SHP77 treated with DMSO at 0.1 percent for 48 hours (cell line): ENCODE results near the gene TMEM53.
"Not testable (repeated sequence)": the region's sequence is repeated elsewhere in the genome, so short reads cannot be mapped to it uniquely, and the experiment has no call there.

ENCODE experiments used
- DNase-seq: peaks from one replicate; lab custom pipeline; 2025; lab: John Stamatoyannopoulos, UW

Gene TMEM53

DNA sequence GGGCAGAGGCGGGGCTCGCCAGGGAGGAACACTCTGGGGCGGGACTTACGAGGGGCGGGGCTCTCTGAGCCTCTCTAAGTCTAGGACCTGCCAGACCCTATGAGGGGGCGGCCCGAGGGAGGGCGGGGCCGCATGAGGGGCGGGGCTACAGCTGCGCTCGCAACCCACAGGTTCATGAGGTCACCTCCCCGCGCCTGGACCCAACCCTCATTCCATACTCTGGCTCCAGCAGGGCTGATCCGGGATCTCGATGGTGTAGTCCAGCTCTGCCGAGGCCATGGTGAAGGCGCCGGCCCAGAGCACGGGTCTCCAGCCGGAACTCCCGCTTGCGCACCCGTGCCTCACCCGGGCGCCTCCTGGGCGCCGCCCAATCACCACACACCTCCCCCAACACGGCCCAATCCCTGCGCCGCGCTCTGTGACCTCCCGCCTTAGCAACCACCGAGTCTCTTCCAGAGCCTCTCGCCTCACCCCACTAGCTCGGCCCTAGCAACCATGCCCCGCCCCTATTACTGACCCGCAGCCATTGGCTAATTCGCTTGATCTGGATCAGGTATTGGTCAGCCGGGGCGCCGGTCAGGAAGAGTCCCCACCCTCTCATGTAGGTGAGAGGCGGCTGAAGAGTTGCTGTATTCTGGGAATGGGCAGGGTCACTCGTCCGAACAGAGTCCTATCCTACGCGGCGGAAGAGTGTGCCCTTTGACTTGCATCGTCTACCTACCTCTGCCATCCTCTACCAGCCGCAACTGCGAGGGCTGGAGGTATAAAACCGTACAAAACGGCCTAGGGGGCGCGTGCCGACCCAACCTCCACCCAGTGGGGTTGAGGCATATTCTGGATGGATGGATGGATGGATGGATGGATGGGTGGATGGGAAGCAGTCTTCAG, at the start of gene TMEM53, which contains the start of gene ARMH1:
TSS of gene TMEM53 (minus strand) at position 369 of the 888 bp plus-strand sequence. CDS start at position 279, 90 bp downstream.
TSS of gene ARMH1 (plus strand) at position 602 of the 888 bp plus-strand sequence. CDS start 14,984 bp downstream, outside the sequence.
- DNase-seq, result peak; percentile 98

DNA sequence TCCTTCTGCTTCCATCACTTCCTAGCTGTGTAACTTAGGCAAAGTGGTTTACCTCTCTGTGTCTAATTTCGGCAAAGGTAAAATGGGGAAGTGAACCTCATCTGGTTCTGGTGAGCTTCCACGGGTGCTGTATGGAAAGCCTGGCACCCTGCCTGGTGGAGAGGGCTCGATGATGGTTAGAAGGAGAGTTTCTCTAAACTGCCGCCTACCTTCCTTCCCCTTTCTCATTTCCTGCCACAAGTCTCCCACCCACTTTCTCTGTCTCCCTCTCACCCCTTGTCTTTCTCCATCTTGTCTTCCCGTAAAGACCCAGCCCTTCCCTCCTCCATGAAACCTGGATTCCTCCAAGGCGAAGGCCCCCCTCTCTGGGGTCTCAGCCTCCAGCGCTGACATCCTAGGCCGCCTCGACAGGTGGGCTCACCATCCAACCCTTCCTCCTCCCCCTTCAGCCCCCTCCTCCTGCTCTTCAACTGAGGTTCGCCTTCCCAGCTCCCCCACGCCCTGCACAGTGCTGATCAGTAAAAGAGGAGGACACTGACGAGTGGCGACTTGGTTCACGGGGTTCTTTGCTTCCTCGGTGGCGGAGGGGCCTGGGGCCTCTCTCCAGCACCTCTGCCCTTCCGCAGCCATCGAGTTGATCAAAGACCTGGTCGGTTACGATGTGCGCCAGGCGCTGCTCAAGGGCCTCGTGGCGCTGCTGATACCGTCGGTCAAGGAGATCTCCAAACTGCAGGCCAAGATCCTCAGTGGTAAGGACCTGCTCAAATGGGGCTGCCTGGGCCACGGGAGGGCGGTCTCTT, 49.4 kb upstream of the TMEM53 start:
- no peak for DNase-seq

DNA sequence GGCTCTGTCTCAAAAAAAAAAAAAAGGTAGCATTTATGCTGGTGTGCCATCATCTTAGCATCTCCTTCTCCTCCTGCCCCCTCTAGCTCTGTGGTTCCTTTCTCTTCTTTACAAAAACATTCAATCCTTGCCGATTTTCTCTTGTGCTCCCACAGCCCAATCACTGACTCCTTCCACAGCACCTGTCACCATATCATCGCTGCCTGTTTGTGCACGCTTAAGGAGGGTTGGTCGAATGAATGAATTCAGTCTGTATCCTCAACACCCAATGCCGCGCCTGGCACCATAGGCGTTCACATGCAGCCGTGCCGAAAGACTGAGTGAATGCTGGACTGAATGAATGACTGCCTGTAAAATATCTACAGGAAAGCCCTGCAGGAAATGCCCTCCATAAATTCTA, 48.8 kb upstream of the TMEM53 start:
- DNase-seq, result no peak

DNA sequence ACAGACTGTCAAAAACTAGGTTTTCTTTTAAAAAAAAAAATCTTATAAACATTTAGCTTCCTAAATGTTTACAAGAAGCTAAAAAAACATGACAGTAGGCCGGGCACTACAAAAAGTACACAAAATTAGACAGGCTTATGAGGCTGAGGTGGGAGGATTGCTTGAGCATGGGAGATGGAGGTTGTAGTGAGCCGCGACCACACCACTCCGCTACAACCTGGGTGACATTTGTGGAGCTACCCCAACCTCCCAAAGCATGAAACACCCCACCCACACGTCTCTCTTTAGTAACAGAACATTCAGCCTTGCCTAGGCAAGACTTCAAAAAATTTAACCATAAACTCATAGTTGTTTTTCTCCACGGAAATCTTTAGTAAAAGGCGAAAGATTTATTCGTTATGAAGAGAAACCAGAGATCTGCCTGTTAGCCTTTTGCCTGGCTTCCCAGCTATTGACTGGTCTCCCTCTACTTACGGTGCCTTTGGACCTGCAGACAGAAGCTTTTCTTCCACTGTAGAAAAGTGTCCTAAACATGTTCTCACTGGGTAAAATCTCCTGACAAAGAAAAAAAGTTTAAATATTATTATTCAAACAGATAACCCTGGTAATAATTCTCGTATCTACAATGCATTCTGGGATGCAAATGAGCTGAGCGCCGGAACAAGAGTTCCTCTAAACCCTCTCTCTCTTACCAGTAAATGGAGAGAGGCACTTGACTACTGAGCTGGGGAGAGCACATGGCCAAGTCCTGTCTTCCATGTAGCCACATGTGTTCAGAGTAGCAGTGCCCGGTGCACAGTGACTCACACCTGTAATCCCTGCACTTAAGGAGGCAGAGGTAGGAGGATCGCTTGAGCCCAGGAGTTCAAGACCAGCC, 47.4 kb upstream of the TMEM53 start:
- peak; percentile 99 for DNase-seq

DNA sequence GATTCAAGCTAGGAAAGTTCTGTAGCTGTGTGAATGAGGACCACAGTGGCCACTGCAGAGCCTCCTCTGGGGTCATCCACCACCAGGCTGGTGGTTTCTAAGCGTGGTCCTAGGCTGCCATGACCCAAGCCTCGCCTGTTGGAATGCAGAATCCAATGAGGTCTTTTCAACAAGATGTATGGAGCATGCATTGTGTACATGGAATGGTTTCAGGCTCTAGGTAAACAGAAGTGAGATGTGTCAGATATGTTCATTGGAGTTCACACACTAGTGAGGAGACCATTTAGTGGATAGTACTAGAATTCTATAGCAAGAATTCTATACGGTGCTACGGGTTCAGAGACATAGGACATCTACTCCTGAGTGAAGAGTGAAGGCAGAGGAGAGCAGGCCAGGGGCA, 46.0 kb upstream of the TMEM53 start:
- DNase-seq, result no peak

DNA sequence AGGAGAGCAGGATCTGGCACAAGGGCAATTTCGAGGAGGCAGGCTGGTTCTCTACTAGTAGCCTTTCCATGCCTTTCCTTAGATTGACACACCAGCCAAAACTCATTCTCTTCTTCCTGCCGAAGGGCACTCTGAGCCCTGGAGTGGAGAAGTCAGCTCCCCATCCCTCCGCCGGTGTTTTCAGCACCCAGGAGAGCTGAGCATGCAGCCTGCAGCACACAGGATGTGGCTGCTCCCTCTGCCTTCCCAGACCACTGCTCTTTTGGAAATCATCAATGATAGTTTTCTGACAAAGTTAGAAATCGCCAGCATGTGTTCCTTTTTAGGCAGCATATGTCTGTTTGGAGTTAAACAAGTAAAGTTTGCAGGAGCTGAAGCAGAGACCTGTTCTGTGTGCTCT, 45.0 kb upstream of the TMEM53 start:
- no peak for DNase-seq

DNA sequence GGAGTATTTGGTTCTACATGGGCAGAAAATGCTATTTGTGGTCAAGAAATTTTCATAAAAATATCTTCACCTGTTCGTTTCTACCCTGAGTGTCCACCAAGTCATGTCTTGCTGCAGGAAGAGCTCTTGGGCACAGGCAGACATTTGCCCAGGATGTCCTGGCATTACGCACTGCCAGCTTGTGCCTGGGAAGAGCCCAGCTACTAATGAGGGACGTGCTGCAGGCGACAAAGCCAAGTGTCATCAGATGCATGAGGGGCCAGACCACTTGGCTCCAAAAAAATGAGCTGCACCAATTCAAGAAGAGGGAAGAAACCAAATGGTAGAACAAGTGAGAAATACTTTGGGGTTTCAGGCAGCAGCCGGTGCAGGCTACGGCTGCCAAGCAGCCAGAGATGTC, 43.8 kb upstream of the TMEM53 start:
- no peak for DNase-seq

DNA sequence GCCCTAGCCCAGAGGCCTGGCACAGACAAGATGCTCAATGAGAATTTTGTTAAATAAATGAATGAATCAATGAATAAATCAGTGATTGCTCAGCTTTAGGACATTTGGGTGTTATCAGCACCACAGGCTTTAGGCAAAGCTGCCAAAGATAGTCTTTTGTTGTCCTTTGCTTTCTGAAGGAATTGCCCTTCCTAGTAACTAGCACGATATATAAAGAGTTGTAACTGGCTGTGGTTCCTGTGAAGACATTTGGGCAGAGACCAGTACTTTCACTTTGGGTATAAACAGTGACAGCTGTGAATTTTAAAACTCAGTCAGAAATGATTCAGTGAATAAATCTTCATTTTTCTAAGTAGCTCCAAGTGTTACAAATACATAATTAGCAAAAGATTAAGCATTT, 43.4 kb upstream of the TMEM53 start:
- no peak for DNase-seq

DNA sequence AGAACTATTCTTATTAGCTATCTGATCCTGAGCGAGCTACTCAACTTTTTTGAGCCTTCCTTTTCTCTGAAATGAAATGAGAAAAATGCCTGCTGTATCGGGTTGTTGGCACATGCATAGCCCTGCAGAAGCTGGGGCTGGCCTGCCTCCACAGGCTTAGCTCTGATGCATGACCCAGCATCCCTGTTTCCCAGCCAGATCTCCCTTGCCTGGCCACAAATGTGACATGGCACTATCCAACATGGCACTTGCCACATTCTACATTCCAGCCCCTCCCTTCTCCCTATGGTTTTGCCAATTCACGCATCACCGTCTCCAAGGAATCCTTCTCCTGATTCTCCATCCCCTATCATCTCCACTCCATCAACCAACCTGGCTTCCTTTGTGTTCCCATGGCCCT, 42.9 kb upstream of the TMEM53 start:
- no peak for DNase-seq

DNA sequence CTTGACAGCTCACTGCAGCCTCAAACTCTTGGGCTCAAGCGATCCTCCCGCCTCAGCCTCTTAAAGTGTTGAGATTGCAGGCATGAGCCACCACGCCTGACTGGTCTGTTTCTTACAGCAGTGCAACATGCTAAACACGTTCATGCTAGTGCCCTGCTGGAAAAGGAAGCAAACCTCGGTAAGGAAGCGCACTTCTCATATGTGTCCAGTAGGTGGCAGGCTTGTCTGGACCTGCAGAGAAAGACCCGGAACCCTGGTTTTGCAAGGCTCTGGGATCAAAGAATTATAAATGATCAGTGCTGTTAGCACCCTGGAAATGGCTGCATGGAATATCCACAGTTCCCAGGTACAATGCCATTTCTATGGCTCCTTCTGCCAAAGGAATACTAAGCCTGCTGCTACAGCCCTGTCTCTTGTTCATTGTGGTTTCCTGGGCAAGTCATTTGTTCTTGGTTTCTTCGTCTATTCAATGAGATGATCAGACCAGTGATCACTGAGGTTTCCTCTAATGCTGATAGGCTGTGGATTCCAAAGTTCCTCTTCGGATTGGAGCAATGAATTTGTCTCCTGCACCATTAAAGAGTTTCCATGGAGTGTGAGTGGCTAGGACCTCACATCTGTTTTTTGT, 40.8 kb upstream of the TMEM53 start:
- DNase-seq, result peak; percentile 40

DNA sequence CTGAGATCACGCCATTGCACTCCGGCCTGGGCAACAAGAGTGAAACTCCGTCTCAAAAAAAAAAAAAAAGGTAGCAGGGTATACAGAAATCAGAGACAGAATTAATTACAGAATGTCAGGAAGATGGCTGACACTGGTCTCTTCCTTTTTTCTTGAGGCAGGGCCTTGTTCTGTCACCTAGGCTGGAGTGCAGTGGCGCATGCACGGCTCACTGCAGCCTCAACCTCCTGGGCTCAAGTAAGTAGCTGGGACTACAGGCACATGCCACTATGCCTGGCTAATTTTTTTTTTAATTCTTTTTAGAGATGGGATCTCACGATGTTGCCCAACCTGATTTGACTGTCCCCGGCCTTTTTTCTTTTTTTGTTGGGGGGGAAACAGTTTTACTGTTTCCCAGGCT, 40.3 kb upstream of the TMEM53 start:
- DNase-seq, result no peak

DNA sequence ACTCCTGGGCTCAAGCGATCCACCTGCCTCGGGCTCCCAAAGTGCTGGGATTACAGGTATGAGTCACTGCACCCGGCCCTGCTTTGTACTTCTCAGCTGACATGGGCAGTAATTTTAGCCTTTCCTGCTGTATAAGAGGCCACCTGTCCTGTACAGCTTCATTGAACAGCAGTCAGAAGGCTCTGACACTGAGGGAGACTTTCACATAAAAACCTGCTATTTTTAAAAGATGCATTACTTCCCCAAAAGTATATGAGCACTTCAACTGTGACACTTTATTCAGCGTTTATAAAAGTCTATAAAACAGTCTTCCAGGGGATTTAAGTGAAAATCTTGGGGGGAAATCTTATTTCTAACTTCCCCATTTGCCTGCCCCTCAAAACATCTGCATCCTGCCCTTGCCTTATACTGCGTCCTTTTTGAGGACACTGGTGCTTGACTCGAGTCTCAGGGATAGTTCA, 39.1 kb upstream of the TMEM53 start:
- peak; percentile 20 for DNase-seq

DNA sequence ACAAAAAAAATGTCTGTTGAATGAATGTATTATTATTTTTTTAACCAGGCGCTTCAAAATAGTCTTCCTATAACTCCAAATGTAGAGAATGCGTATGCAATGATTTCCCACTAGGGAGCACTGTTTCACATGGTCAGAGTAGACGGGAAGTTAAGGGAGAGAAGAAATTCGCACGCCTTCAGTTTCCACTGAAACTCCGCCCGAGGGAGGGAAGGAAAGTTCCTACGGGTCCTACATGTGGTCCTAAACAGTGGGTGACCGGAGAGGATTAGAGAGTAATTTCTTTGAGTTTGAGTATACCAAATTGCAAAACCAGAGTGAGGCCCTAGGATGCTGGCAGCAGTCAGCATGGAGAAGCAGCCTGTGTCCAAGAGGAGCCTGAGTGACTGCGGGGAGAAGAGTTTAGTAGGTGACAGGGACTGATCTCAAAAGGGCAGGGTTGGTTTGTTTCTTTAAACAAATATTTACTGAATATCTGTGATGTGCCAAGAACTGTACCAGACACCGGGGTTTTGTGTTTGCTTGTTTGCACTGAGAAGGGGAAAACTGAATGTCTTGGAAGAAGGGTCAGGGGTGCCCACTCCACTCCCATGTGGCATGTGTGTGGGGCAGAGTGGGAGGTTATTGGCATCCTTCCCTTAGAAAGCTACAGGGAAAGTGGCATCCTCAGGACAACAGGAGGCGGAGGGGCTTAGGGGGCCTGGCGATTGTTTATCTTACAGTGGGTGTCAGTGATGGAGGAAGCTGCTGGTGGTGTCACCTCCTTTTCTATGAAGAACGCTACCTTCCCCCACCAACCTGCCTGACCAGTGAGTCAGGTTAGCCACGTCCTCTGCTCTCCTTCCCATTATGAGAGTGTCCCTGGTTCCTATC, 33.9 kb upstream of the TMEM53 start:
- DNase-seq, result peak; percentile 21

DNA sequence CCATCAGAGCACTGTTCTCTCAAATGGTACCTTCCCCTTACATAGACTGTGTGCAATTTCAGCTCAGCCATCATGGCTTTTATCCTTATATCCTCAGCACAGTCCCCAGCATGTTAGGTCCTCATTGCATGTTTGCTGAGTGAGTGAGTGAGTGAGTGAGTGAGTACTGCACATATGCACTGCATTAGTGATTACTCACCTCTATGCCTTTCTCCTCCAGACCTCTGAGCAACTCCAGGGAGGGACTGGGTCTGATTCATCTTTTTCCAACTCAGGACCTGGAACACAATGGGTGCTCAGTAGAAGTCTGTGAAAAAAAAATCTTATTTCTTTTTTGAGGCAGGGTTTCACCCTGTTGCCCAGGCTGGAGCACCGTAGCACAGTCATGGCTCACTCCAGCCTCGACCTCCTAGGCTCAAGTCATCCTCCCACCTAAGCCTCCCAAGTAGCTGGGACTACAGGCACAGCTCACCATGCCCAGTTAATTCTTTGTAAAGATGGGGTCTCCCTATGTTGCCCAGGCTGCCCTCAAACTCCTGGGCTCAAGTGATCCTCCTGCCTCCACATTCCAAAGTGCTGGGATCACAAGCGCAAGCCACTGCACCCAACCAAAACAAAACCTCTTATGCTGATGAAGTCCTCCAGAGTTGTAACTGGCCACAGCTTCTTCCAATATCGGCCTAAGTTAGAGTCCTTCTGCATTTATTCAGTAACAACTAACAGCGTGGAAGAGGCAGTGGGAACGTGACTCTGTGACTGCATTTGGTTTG, 33.0 kb upstream of the TMEM53 start:
- DNase-seq, result no peak

DNA sequence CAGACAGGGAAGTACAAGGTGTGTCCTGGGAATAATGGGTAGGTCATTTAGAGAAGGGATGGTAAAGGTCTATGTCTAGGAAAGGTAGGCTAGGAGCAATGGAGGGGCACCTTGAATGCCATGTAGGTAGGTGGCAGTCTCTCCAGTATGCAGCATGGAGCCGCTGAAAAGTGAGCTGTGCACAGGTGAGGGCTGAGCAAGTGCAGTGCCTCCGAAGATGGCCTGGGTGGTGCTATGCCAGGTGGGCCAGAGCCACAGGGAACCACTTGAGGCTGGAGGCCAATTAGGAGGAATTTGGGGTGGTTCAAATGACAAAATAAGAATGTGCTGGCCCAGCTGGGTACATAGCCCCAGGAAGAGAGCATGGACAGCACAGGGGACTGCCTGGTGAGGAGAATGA, 31.7 kb upstream of the TMEM53 start:
- no peak for DNase-seq

DNA sequence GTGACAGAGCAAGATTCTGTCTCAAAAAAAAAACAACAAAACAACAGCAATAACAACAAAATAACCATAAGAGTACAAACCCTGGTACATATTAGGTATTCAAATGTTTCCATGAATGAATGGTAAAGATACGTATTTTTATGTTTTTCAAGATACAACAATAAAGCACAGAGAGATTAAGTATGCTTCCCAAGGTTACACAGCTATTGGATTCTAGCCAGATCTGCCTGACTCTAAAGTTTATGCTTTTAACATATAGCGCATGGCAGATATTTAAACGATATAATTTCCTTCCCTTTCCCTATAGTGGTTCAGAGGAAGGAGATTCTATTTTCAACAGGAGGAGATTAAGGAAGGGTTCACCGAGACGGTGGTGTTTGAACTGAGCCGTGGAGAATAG, 31.2 kb upstream of the TMEM53 start:
- DNase-seq, result no peak

DNA sequence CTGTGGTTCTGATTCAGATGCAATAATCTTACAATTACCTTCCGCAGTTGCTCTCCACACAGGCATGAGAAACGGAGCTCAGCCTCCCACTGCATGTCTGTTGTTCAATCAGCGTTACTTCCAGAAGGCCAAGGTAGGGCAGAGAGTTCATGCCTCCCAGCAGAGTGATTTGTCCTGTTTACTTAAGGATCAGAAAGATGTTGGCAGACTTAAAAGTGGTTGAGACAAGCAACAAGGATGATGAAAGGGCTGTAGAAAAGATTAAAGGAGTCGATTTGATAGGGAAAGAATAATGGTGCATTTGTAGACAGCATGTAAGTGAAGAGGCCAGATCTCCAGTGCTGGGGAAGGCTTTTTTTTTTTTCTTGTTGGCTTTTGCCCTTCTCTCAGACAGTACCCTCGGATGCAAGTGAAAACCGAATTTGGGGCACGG, 26.9 kb upstream of the TMEM53 start:
- DNase-seq, result no peak

DNA sequence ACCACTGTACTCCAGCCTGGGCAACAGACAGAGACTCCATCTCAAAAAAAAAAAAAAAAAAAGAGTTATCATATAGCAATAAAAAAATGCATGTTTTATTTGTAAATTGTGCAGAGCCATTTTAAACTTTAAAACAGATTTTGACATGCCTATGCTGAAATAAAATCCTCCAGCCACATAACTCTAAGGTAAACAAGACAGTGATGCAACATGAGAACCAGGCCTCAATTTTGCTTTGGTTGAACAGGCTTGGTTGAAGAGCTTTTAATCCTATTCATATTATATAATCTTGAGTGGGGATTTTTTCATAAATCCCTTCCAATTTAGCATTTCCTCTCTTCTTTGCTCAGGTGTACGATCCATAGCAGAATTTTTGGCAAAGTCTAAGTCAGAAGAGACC, 26.3 kb upstream of the TMEM53 start:
- DNase-seq, result no peak

DNA sequence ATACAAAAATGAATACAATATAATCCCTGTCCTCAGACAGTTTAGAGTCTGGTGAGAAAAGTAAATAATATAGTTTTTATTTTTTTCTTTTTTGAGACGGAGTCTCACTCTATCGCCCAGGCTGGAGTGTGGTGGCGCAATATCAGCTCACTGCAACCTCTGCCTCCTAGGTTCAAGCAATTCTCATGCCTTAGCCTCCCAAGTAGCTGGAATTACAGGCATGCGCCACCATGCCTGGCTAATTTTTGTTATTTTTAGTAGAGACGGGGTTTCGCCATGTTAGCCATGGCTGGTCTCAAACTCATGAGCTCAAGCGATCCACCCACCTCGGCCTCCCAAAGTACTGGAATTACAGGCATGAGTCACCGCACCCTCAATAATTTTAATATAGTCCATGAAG, 25.1 kb upstream of the TMEM53 start:
- not testable (repeated sequence) for DNase-seq

DNA sequence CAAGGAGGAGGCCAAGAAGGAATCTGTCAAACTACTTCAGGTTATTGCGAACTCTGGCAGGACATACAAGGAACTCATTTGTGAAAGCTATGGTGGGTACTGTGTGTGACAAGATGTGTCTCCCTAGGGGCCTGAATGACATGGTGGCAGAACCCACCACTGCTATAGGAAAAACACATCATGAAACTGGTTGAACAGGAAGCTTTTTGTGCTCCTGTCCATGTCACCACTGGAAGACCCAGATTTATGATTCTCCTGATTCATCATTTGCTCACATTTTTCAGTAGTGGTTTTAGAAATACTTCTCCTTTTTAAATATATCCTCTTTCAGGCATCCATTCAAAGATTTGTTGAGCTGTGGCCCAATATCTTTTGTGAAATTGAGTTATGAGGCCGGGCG, 23.9 kb upstream of the TMEM53 start:
- DNase-seq, result no peak
